Thymus (tissue), 11 donors: ENCODE results near the gene MAPK12. TPM values are rescaled to one million over a fixed set of nuclear protein-coding genes. Genes with fewer than 3 reads are reported as not detected.

Experiments used
- DNase-seq, 9 donors: peaks; one replicate each; pipeline ENCODE4 v3.0.0-alpha.2; 2013; ENCODE audit warnings: low spot score in 9 of 9, low read depth in 6 of 9, missing footprints in 1 of 9
- H3K27ac ChIP-seq, 2 donors: one replicate each; pipeline ENCODE4 v1.5.1; 2013; ENCODE audit warnings: control low read depth in 1 of 2, low read depth in 1 of 2, low read length in 1 of 2, mild to moderate bottlenecking in 1 of 2, moderate library complexity in 1 of 2
- H3K27me3 ChIP-seq, 2 donors: one replicate each; pipeline ENCODE4 v1.5.1; 2013; ENCODE audit warnings: low read length in 1 of 2; ENCODE audit not compliant: control insufficient read depth in 2 of 2, insufficient read depth in 1 of 2
- H3K36me3 ChIP-seq, 2 donors: one replicate each; pipeline ENCODE4 v1.5.1; 2013; ENCODE audit warnings: low read length in 1 of 2, mild to moderate bottlenecking in 1 of 2, moderate library complexity in 1 of 2; ENCODE audit not compliant: control insufficient read depth in 2 of 2, insufficient read depth in 2 of 2
- H3K4me1 ChIP-seq, 2 donors: one replicate each; pipeline ENCODE4 v1.5.1; 2013; ENCODE audit warnings: low read length in 2 of 2; ENCODE audit not compliant: control insufficient read depth in 2 of 2, insufficient read depth in 2 of 2
- H3K4me3 ChIP-seq, 2 donors: one replicate each; pipeline ENCODE4 v1.5.1; 2013; ENCODE audit warnings: low read length in 2 of 2, control low read depth in 1 of 2, mild to moderate bottlenecking in 1 of 2
- H3K9me3 ChIP-seq, 2 donors: one replicate each; pipeline ENCODE4 v1.5.1; 2013; ENCODE audit warnings: low read length in 1 of 2, mild to moderate bottlenecking in 1 of 2; ENCODE audit not compliant: control insufficient read depth in 2 of 2, insufficient read depth in 1 of 2
- WGBS: extraction: QIAGEN DNeasy Blood & Tissue Kit; methylation state at CpG from one replicate; pipeline ENCODE4 v1.1.7; 2013; 5-methylcytosine and 5-hydroxymethylcytosine counted together
- polyA plus RNA-seq: library from polyadenylated mRNA; stranded (reverse); fragments of 200-250 nt; gene quantifications from one replicate; pipeline ENCODE4 v1.2.3, GENCODE V29; 2013
- total RNA-seq: library from RNA; stranded (reverse); fragments of 120-200 nt; gene quantifications from one replicate; pipeline ENCODE4 v1.2.4, GENCODE V29; 2013
- donor health status: healthy.

The MAPK12 gene
- total and polyA plus RNA-seq, 2 donors, result 2.2 to 8.2 TPM

GRCh38 chr22:50222508-50222907 is 39.0 kb downstream of the MAPK12 start:
- Histone ChIP-seq H3K36me3 (peaks cover 83 to 93% of the 10 kb centered on the region in 2 donors), H3K4me3 (no peak overlapping the region), H3K27me3 (no peaks in the 10 kb centered on the region), H3K9me3 (peaks cover 0 to 1% of the 10 kb centered on the region in 2 donors), H3K4me1 (no peaks in the 10 kb centered on the region), H3K27ac (no peak overlapping the region)
- DNase-seq, result no peak
- 97% methylated on average over 8 of the region's 8 CpGs for WGBS

- Histone ChIP-seq H3K27me3 (no peaks in the 10 kb centered on the region), H3K36me3 (peaks cover 86 to 93% of the 10 kb centered on the region in 2 donors), H3K9me3 (peaks cover 0 to 1% of the 10 kb centered on the region in 2 donors), H3K4me3 (no peak overlapping the region), H3K4me1 (no peaks in the 10 kb centered on the region), H3K27ac (no peak overlapping the region)
- DNase-seq, result no peak
- 96% methylated on average over 19 of the region's 19 CpGs for WGBS
These were observed 39.8 kb downstream of the MAPK12 start for GRCh38 chr22:50221410-50222300.

GRCh38 chr22:50220603-50221409 is 40.7 kb downstream of the MAPK12 start:
- peaks cover 89 to 95% of the 10 kb centered on the region in 2 donors for H3K36me3 ChIP-seq
- H3K27me3 ChIP-seq, result no peaks in the 10 kb centered on the region
- H3K4me3 ChIP-seq, result no peak overlapping the region
- 97% methylated on average over 45 of the region's 45 CpGs for WGBS
- no peaks in the 10 kb centered on the region for H3K4me1 ChIP-seq
- no peak overlapping the region for H3K27ac ChIP-seq
- peaks cover 0 to 1% of the 10 kb centered on the region in 2 donors for H3K9me3 ChIP-seq
- DNase-seq, result no peak

- no peak overlapping the region for H3K27ac ChIP-seq
- peaks cover 1 to 2% of the 10 kb centered on the region in 2 donors for H3K9me3 ChIP-seq
- H3K36me3 ChIP-seq, result peaks cover 89 to 95% of the 10 kb centered on the region in 2 donors
- H3K4me3 ChIP-seq, result no peak overlapping the region
- 97% methylated on average over 25 of the region's 25 CpGs for WGBS
- no peaks in the 10 kb centered on the region for H3K27me3 ChIP-seq
- no peaks in the 10 kb centered on the region for H3K4me1 ChIP-seq
- no peak for DNase-seq
These were observed 41.5 kb downstream of the MAPK12 start for GRCh38 chr22:50219800-50220602.

GRCh38 chr22:50218996-50219727 is 42.3 kb downstream of the MAPK12 start:
- Histone ChIP-seq H3K9me3 (peaks cover 1 to 2% of the 10 kb centered on the region in 2 donors), H3K27ac (no peak overlapping the region), H3K4me1 (no peaks in the 10 kb centered on the region), H3K36me3 (peaks cover 91 to 92% of the 10 kb centered on the region in 2 donors), H3K4me3 (no peak overlapping the region), H3K27me3 (no peaks in the 10 kb centered on the region)
- WGBS, result 85% methylated on average over 42 of the region's 42 CpGs
- DNase-seq, result no peak

GRCh38 chr22:50218153-50218995 is 43.1 kb downstream of the MAPK12 start:
- WGBS, result 95% methylated on average over 43 of the region's 43 CpGs
- Histone ChIP-seq H3K27me3 (no peaks in the 10 kb centered on the region), H3K4me1 (no peaks in the 10 kb centered on the region), H3K9me3 (peaks cover 1 to 2% of the 10 kb centered on the region in 2 donors), H3K27ac (no peak overlapping the region), H3K36me3 (peaks cover 88 to 90% of the 10 kb centered on the region in 2 donors), H3K4me3 (no peak overlapping the region)
- no peak for DNase-seq

GRCh38 chr22:50217543-50218152 is 43.8 kb downstream of the MAPK12 start:
- Histone ChIP-seq H3K4me1 (no peaks in the 10 kb centered on the region), H3K27me3 (no peaks in the 10 kb centered on the region), H3K9me3 (peaks cover 1 to 2% of the 10 kb centered on the region in 2 donors), H3K4me3 (no peak overlapping the region), H3K27ac (no peak overlapping the region), H3K36me3 (peaks cover 89 to 90% of the 10 kb centered on the region in 2 donors)
- DNase-seq, result no peak
- WGBS, result 97% methylated on average over 21 of the region's 21 CpGs
